GM12892 (cell line): Measurements from ENCODE around the gene PODXL.

Source experiments
- POLR2A ChIP-seq: IDR thresholded peaks from 2 replicates; pipeline ENCODE4 v1.6.1; 2011; ENCODE audit warnings: low read depth, low read length, control low read depth
- POLR2AphosphoS5 ChIP-seq: IDR thresholded peaks from 2 replicates; pipeline ENCODE4 v1.6.1; 2011; ENCODE audit warnings: low read depth, low read length, control low read depth
- TAF1 ChIP-seq: IDR thresholded peaks from 2 replicates; pipeline ENCODE4 v1.6.1; 2011; ENCODE audit warnings: low read depth, mild to moderate bottlenecking, control low read depth, low read length, borderline replicate concordance

DNA sequence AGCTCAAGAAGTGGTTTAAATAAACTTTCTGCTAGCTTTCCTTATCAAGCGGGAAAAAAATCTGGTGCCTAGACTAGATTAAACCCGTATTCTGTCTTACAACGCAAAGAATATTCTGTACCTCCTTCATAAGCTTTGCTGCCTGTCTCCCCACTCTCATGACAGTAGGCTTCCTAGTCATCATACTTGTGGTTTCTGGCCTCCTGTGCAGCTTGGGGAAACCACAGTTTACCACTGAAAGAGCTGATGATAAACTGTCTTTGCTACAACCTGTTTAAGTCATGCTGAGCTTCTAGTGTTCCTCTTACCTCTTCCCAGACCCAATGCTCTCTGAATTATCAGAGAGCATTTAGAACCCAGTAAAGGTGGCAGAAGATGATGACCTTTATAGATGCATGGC lies 55.0 kb downstream of the PODXL start:
- TF ChIP-seq POLR2AphosphoS5 (no peak), TAF1 (no peak), POLR2A (no peak)
